ENCODE results near the gene ZNF660. TPM values are rescaled to one million over a fixed set of nuclear protein-coding genes. Genes with fewer than 3 reads are reported as not detected.
"Not testable (repeated sequence)": the region's sequence is repeated elsewhere in the genome, so short reads cannot be mapped to it uniquely, and the experiment has no call there.

ZNF660 gene
- total RNA-seq, 4 donors from 2014 or later, result 1.4 to 3.5 (median 1.8) TPM

DNA sequence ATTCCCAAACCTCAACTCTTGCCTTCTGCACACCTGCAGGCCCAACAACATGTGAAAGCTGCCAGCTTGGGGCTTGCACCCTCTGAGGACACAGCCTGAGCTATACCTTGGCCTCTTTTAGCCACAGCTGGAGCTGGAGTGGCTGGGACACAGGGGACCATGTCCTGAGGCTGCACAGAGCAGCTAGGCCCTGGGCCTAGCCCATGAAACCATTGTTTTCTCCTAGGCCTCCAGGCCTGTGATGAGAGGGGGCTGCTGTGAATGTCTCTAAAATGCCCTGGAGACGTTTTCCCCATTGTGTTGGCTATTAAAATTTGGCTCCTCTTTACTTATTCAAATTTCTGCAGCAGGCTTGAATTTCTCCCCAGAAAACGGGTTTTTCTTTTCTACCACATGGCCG lies 22.6 kb upstream of the ZNF660 start:
- ATAC-seq (ENCODE audit: low FRiP score), result no peak
- TF ChIP-seq, protein P1, sequence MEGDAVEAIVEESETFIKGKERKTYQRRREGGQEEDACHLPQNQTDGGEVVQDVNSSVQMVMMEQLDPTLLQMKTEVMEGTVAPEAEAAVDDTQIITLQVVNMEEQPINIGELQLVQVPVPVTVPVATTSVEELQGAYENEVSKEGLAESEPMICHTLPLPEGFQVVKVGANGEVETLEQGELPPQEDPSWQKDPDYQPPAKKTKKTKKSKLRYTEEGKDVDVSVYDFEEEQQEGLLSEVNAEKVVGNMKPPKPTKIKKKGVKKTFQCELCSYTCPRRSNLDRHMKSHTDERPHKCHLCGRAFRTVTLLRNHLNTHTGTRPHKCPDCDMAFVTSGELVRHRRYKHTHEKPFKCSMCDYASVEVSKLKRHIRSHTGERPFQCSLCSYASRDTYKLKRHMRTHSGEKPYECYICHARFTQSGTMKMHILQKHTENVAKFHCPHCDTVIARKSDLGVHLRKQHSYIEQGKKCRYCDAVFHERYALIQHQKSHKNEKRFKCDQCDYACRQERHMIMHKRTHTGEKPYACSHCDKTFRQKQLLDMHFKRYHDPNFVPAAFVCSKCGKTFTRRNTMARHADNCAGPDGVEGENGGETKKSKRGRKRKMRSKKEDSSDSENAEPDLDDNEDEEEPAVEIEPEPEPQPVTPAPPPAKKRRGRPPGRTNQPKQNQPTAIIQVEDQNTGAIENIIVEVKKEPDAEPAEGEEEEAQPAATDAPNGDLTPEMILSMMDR (IDR thresholded peaks at IDR 0.05), result no peak
- no peak for DNase-seq (ENCODE audit: low spot score)

DNA sequence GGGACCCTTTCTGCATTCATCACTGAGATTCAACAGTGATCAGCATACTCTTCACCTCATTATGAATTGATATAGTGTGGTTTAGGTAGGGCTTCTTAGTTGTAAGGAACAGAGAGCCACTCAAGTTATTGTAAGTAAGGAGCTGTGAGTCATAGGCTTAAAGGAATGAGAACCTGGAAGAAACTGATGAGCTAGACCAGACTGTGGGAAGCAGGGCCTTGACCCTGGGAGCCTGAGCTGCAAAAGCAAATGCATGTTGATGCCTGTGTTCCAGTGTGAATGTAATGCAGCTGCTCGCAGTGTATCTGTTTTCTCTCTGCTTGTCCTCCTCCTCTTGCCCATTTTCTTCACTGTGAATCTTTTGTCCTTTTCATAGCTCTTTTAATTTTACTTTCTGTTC lies 16.2 kb upstream of the ZNF660 start:
- DNase-seq (ENCODE audit: low spot score) (no peak), ATAC-seq (ENCODE audit: low FRiP score) (no peak)
- TF ChIP-seq, protein P1 (IDR thresholded peaks at IDR 0.05), result no peak

DNA sequence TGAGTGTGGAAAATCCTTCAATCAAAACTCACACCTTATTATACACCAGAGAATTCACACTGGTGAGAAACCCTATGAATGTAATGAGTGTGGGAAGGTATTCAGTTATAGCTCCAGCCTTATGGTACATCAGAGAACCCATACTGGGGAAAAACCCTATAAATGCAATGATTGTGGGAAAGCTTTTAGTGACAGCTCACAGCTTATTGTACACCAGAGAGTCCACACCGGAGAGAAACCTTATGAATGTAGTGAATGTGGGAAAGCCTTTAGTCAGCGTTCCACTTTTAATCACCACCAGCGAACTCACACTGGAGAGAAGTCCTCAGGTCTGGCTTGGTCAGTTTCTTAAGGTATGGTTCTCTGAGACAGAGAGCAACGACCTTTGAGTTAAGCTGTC lies 13.7 kb upstream of the ZNF660 start:
- DNase-seq (ENCODE audit: low spot score), result no peak
- TF ChIP-seq, protein P1 (IDR thresholded peaks at IDR 0.05), result no peak
- ATAC-seq (ENCODE audit: low FRiP score), result no peak

DNA sequence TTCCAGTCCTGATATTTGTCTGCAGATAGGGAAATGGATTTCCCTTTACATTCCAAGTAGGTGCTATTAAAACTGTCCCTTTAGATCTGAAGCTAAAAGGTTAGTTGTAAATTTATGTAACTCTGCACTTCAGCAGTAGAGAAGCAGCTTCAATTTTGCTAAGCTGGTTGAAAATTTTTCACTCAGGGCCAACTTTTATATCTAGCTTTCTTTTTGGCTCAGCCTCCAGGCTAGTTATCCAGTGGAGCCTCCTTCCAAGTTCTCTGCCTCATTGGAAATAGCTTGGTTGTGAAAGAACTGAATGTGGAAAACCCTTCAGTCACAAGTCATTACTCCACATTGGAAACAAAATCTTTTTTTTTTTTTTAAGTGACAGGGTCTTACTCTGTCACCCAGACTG lies 8.2 kb upstream of the ZNF660 start:
- TF ChIP-seq, protein P1 (IDR thresholded peaks at IDR 0.05), result no peak
- ATAC-seq (ENCODE audit: low FRiP score) (no peak), DNase-seq (ENCODE audit: low spot score) (no peak)

DNA sequence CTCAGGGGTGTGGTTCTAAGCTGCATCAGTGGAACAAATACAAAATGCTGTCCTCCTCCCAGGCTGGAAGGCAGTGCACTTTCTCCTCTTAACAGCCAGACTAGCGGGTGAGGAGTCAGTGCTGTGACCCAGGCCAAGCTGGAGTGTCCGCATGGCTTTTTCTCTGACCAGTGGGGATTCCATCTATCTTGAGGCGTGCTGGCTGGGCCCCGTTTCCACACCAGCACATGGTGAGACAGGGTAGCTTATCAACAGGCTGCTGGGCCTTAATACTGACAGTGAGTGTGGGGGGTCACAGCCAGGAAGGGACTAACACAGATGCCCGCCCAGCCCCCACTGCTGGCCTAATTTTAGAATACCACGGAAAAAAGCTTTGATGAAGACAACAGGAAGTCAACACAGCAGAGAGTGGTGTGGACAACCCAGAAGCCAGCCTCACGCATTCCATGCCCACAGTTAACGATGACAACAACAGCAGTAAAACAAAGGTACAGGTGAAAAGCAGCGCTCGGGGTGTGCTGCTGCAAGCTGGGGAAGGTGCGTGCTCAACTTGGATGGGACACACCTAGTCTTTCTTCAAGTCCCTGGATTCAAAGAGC lies 7.3 kb upstream of the ZNF660 start:
- not testable (repeated sequence) for DNase-seq (ENCODE audit: low spot score); ATAC-seq (ENCODE audit: low FRiP score)

DNA sequence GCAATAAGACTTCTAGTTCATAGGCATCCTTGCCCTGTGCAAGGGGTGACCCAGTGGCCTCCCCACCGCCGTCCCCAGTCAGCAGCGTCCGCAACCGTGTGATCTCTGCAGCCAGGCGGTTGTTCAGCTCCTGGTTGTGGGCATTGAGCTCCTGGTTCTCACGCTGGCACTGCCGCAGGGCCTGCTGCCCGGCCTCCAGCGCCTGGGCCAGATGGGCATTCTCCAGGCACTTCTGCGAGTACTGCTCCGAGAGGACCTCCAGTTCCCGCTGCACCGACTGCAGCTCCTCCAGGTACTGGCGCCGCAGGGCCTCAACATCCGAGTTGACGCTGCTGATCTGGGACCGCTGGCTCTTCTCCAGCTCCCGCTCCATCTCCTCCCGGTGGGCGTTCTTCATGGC lies 6.4 kb upstream of the ZNF660 start:
- not testable (repeated sequence) for DNase-seq (ENCODE audit: low spot score); ATAC-seq (ENCODE audit: low FRiP score)

DNA sequence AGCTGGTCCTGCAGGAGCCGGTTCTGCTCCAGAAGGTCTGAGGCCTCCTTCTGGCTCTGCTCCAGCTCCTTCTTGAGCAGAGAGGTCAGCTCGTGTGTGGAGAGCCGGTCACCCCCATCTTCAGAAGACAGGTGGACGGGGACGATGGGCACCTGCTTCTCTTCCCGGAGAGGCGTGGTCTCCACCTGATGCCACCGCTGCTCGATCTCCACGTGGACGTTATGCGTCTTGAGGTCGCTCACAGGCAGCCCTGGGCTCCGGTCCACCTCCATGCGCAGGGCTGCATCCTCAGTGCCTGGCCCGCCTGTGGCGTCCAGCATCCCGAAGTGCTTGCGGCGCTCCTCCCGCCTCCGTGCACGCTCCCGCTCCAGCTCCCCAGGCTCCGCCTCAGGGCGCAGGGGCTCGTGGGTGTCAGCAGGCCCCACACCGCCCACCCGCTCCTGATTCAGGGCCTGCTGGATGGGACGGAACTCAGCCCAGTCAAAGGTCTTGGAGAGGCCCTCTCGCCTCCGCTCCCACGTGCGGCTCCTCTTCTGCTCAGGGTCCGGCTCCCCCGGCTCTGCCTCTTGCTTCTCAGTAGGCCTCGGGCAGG lies 5.7 kb upstream of the ZNF660 start:
- ATAC-seq (ENCODE audit: low FRiP score), result not testable (repeated sequence)

DNA sequence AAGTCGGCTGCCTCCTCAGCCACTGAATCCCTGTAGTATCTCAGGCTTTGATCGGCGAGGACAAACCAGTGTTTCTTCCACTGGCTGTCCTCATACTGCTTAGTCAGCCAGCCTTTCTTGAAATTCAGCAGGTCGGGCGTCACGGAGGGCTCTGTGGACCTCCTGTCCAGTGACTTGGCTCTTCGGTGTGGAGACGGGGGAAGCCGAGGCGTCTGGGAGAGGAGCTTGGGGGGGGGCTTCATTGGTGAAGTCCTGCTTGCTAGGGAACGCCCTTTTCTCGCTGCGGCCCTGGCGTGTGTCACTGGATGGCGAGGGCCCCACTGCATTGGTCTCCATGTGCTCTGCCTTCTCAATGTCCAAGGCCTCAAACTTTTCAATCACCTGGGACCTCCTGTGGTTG lies 5.0 kb upstream of the ZNF660 start:
- not testable (repeated sequence) for DNase-seq (ENCODE audit: low spot score); ATAC-seq (ENCODE audit: low FRiP score)

More for the DNA sequence above, 5.7 kb upstream of the ZNF660 start:
- DNase-seq (ENCODE audit: low spot score), result not testable (repeated sequence)

DNA sequence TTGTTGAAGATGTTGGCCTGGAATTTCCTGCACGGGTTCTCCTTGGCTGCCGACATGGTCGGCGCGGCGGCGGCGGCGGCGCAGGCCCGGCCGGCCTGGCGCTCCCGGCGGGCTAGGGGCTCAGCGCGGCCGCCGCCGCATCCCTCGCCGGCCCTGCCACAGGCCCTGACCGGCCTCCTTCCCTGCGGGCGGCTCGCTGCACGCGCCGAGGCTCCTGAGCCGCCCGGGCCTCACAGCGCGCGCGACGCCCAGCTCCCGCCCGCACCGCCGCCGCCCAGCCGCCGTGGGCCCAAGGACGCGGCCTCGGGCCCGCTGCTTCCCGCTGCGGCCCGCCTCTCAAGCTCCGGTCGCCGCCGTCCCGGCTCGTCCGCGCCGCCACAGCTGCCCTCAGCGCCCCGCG lies 3.8 kb upstream of the ZNF660 start:
- not testable (repeated sequence) for DNase-seq (ENCODE audit: low spot score); ATAC-seq (ENCODE audit: low FRiP score)

DNA sequence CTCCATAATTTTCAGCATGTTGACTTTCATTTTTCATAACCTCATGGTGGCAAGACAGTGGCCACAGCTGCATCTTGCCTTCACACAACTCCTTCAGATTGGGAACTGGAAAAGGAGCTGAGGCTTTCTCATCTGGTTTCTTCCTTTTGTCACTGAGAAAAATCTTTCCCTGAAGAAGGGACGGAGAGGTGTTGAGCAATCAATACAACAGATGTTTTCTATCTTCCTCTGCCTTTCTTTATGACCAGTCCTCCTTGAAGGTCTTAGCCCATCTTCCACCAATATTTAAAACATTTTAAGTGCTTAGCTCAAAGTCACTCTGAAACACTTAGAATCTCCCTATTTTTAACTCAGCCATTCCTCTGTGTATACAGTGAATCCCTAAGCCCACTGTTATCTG lies 11.9 kb downstream of the ZNF660 start:
- no peak for DNase-seq (ENCODE audit: low spot score)
- no peak for ATAC-seq (ENCODE audit: low FRiP score)
- TF ChIP-seq, protein P1 (IDR thresholded peaks at IDR 0.05), result no peak
